ENCODE results near the gene ICAM2. TPM values are rescaled to one million over a fixed set of nuclear protein-coding genes. Genes with fewer than 3 reads are reported as not detected.
A peak's percentile ranks its signal among the peaks of the same experiment; 100 is the strongest.

ICAM2 gene
- polyA plus RNA-seq, 1 of the 3 experiments (the other 2 are of a cell fraction) = 0.08 TPM

- Histone ChIP-seq H3K9ac (no peak overlapping the region), H3K4me3 (ENCODE audit: low read depth in 2 of 2, low read length in 1 of 2) (peak overlapping the region; percentile 18 to 19; a peak in 2 of 4 replicates), H3K4me2 (peak overlapping the region; percentile 38; the same call in 1 of the 2 replicates), H3K36me3 (replicated peaks in 1 of 2; ENCODE audit: control insufficient read depth in 1 of 2, insufficient read depth in 2 of 2, low read length in 1 of 2) (no peaks in the 10 kb centered on the region), H3K4me1 (ENCODE audit: control insufficient read depth in 1 of 2, insufficient read depth in 2 of 2, low read depth in 1 of 2, low read length in 1 of 2) (no peaks in the 10 kb centered on the region), H2AFZ (ENCODE audit: low read depth) (peak overlapping the region; percentile 18; the same call in 1 of the 2 replicates), H3K79me2 (ENCODE audit: insufficient read depth) (no peaks in the 10 kb centered on the region), H3K27me3 (ENCODE audit: insufficient read depth) (no peaks in the 10 kb centered on the region), H4K20me1 (ENCODE audit: insufficient read depth) (no peaks in the 10 kb centered on the region), H3K27ac (ENCODE audit: low read depth in 2 of 2, low read length in 1 of 2) (no peak overlapping the region), H3F3A (replicated peaks; ENCODE audit: insufficient read depth) (peaks cover 4% of the 10 kb centered on the region), H3K9me2 (no peaks in the 10 kb centered on the region), H3K9me3 (no peaks in the 10 kb centered on the region)
- DNase-seq = peak; percentile 89
- TF ChIP-seq JUND (IDR thresholded peaks at IDR 0.05) = no peak
- peak; percentile 76 for TF ChIP-seq RAD21 (IDR thresholded peaks at IDR 0.05; ENCODE audit: low read length)
- no peak for TF ChIP-seq CHD2 (IDR thresholded peaks at IDR 0.05; ENCODE audit: low read length, partially characterized antibody)
- TF ChIP-seq SMC3 (IDR thresholded peaks at IDR 0.05; ENCODE audit: low read depth, low read length) = peak; percentile 93
- TF ChIP-seq TEAD4 (IDR thresholded peaks at IDR 0.05; ENCODE audit: borderline replicate concordance, insufficient read depth) = peak; percentile 20; the same call in 1 of the 2 replicates
- peak; percentile 99 for TF ChIP-seq CTCF (IDR thresholded peaks at IDR 0.05)
- no peak for TF ChIP-seq NFIC (IDR thresholded peaks at IDR 0.05; ENCODE audit: borderline replicate concordance)
- peak; percentile 86; the same call in 1 of the 2 replicates for TF ChIP-seq RCOR1 (IDR thresholded peaks at IDR 0.05; ENCODE audit: low read length)
- ChIA-PET CTCF (interaction anchor here (0.6 to 17.1 kb wide), 90 partner anchors 7 to 415 kb away, joined by 3 to 810 read pairs (median 5); partner anchors contain the start of genes CD79B, CSHL1, ERN1 and GH1), POLR2A (no interaction called here)
- 12% methylated on average over 21 of the region's 21 CpGs for WGBS (ENCODE audit: low lambda C conversion rate)
Observed at GRCh38 chr17:64025732-64026294, 5.4 kb upstream of the ICAM2 start.

GRCh38 chr17:64024781-64025731 is 4.6 kb upstream of the ICAM2 start:
- Histone ChIP-seq H3K79me2 (ENCODE audit: insufficient read depth) (no peaks in the 10 kb centered on the region), H3K27ac (ENCODE audit: low read depth in 2 of 2, low read length in 1 of 2) (no peak overlapping the region), H3K36me3 (replicated peaks in 1 of 2; ENCODE audit: control insufficient read depth in 1 of 2, insufficient read depth in 2 of 2, low read length in 1 of 2) (no peaks in the 10 kb centered on the region), H3K4me1 (ENCODE audit: control insufficient read depth in 1 of 2, insufficient read depth in 2 of 2, low read depth in 1 of 2, low read length in 1 of 2) (no peaks in the 10 kb centered on the region), H3K4me2 (no peak overlapping the region), H3F3A (replicated peaks; ENCODE audit: insufficient read depth) (peaks cover 4% of the 10 kb centered on the region), H3K9me2 (no peaks in the 10 kb centered on the region), H3K27me3 (ENCODE audit: insufficient read depth) (no peaks in the 10 kb centered on the region), H4K20me1 (ENCODE audit: insufficient read depth) (no peaks in the 10 kb centered on the region), H3K9me3 (no peaks in the 10 kb centered on the region), H3K9ac (no peak overlapping the region), H3K4me3 (ENCODE audit: low read depth in 2 of 2, low read length in 1 of 2) (no peak overlapping the region), H2AFZ (ENCODE audit: low read depth) (no peak overlapping the region)
- CTCF ChIA-PET = interaction anchor here (0.6 to 17.1 kb wide), 78 partner anchors 6 to 395 kb away, joined by 3 to 810 read pairs (median 6); partner anchors contain the start of genes CD79B, CSHL1, ERN1 and GH1
- whole genome bisulfite sequencing (ENCODE audit: low lambda C conversion rate) = 59% methylated on average over 19 of the region's 19 CpGs
- TF ChIP-seq RFX5 (IDR thresholded peaks at IDR 0.05; ENCODE audit: low read length) (no peak), NFIC (IDR thresholded peaks at IDR 0.05; ENCODE audit: borderline replicate concordance) (peak; percentile 18; the same call in 1 of the 2 replicates)
- POLR2A ChIA-PET = no interaction called here
- no peak for DNase-seq

Data from SK-N-SH (cell line).